H9 (cell line): ENCODE measurements around the gene CCDC3. TPM values are rescaled to one million over a fixed set of nuclear protein-coding genes. Genes with fewer than 3 reads are reported as not detected.

Experiments
- DNase-seq: peaks from one replicate; pipeline ENCODE4 v3.0.0-alpha.2; 2017
- H2AFZ ChIP-seq: one replicate; pipeline ENCODE4 v1.6.1; 2013; ENCODE audit warnings: mild to moderate bottlenecking, low read length, control low read depth, moderate library complexity
- H2AK5ac ChIP-seq: 2 replicates; pipeline ENCODE4 v1.6.1; 2013; ENCODE audit warnings: low read length, control low read depth, mixed read lengths; ENCODE audit not compliant: insufficient read length
- H2BK120ac ChIP-seq: one replicate; pipeline ENCODE4 v1.6.1; 2013; ENCODE audit warnings: low read depth, mild to moderate bottlenecking, low read length, control low read depth, inconsistent platforms; ENCODE audit not compliant: poor library complexity, severe bottlenecking
- H2BK12ac ChIP-seq: 2 replicates; pipeline ENCODE4 v1.6.1; 2013; ENCODE audit warnings: low read length, control low read depth, mixed read lengths, low read depth; ENCODE audit not compliant: insufficient read length
- H2BK15ac ChIP-seq: 2 replicates; pipeline ENCODE4 v1.6.1; 2013; ENCODE audit warnings: low read depth, low read length, control low read depth
- H2BK20ac ChIP-seq: one replicate; pipeline ENCODE4 v1.6.1; 2013; ENCODE audit warnings: low read depth, mild to moderate bottlenecking, low read length, control low read depth, inconsistent platforms; ENCODE audit not compliant: poor library complexity, severe bottlenecking
- H2BK5ac ChIP-seq: 2 replicates; pipeline ENCODE4 v1.6.1; 2013; ENCODE audit warnings: low read length, control low read depth, mixed read lengths; ENCODE audit not compliant: insufficient read length
- H3K14ac ChIP-seq: 2 replicates; pipeline ENCODE4 v1.6.1; 2013; ENCODE audit warnings: low read length, control low read depth; ENCODE audit not compliant: insufficient read depth
- H3K18ac ChIP-seq: 2 replicates; pipeline ENCODE4 v1.6.1; 2013; ENCODE audit warnings: low read depth, mild to moderate bottlenecking, mixed read lengths, low read length, control low read depth; ENCODE audit not compliant: insufficient read length
- H3K23ac ChIP-seq: 2 replicates; pipeline ENCODE4 v1.6.1; 2013; ENCODE audit warnings: low read length, control low read depth, mixed read lengths, low read depth; ENCODE audit not compliant: insufficient read length
- H3K23me2 ChIP-seq: 2 replicates; pipeline ENCODE4 v1.6.1; 2013; ENCODE audit warnings: low read depth, mild to moderate bottlenecking, mixed read lengths, low read length, control low read depth; ENCODE audit not compliant: insufficient read length, poor library complexity, severe bottlenecking
- H3K27ac ChIP-seq: 2 replicates; pipeline ENCODE4 v1.5.1; 2013; ENCODE audit warnings: low read length, control low read depth, mixed read lengths, low read depth; ENCODE audit not compliant: insufficient read length
- H3K27me3 ChIP-seq: 2 replicates; pipeline ENCODE4 v1.6.1; 2013; ENCODE audit warnings: low read length, control low read depth, inconsistent platforms; ENCODE audit not compliant: insufficient read depth
- H3K4ac ChIP-seq: 2 replicates; pipeline ENCODE4 v1.6.1; 2013; ENCODE audit warnings: low read depth, mild to moderate bottlenecking, control low read depth, inconsistent platforms, low read length, moderate library complexity
- H3K4me1 ChIP-seq: 2 replicates; pipeline ENCODE4 v1.6.1; 2013; ENCODE audit warnings: low read length, control low read depth, inconsistent platforms; ENCODE audit not compliant: insufficient read depth
- H3K4me2 ChIP-seq: 2 replicates; pipeline ENCODE4 v1.6.1; 2013; ENCODE audit warnings: low read length, control low read depth, mixed read lengths; ENCODE audit not compliant: insufficient read length, insufficient read depth
- H3K56ac ChIP-seq: 2 replicates; pipeline ENCODE4 v1.6.1; 2013; ENCODE audit warnings: low read depth, mild to moderate bottlenecking, mixed read lengths, low read length, control low read depth; ENCODE audit not compliant: insufficient read length
- H3K79me1 ChIP-seq: 2 replicates; pipeline ENCODE4 v1.6.1; 2013; ENCODE audit warnings: low read depth, mild to moderate bottlenecking, moderate library complexity, low read length, control low read depth, inconsistent platforms; ENCODE audit not compliant: insufficient read depth, poor library complexity, severe bottlenecking
- H3K79me2 ChIP-seq: 2 replicates; pipeline ENCODE4 v1.6.1; 2013; ENCODE audit warnings: low read length, control low read depth, inconsistent platforms; ENCODE audit not compliant: insufficient read depth
- H3K9ac ChIP-seq: 2 replicates; pipeline ENCODE4 v1.6.1; 2013; ENCODE audit warnings: low read length, control low read depth, mixed read lengths; ENCODE audit not compliant: insufficient read length; ENCODE audit errors: extremely low read depth
- H3K9me3 ChIP-seq: one replicate; pipeline ENCODE4 v1.6.1; 2013; ENCODE audit warnings: low read depth, low read length, inconsistent platforms; ENCODE audit not compliant: control insufficient read depth
- H3T11ph ChIP-seq: one replicate; pipeline ENCODE4 v1.6.1; 2013; ENCODE audit warnings: mild to moderate bottlenecking, low read length, control low read depth, inconsistent platforms
- H4K20me1 ChIP-seq: one replicate; pipeline ENCODE4 v1.6.1; 2013; ENCODE audit not compliant: control insufficient read depth, insufficient read length, insufficient read depth
- H4K5ac ChIP-seq: 2 replicates; pipeline ENCODE4 v1.6.1; 2013; ENCODE audit warnings: low read depth, mild to moderate bottlenecking, mixed read lengths, low read length, control low read depth; ENCODE audit not compliant: insufficient read length
- H4K8ac ChIP-seq: replicated peaks from 2 replicates; pipeline ENCODE4 v1.6.1; 2013; ENCODE audit warnings: low read length, control low read depth, mixed read lengths, low read depth; ENCODE audit not compliant: insufficient read length
- H4K91ac ChIP-seq: 2 replicates; pipeline ENCODE4 v1.6.1; 2013; ENCODE audit warnings: low read depth, mild to moderate bottlenecking, moderate library complexity, mixed read lengths, low read length, control low read depth; ENCODE audit not compliant: insufficient read length
- H3K27ac Mint-ChIP-seq, 3 experiments: 2 replicates in 2 of 3; 3 replicates in 1 of 3; pipeline ENCODE4 v1.8.0; 2020 to 2021; ENCODE audit warnings: mixed read lengths in 3 of 3, mild to moderate bottlenecking in 1 of 3, moderate library complexity in 1 of 3
- H3K27me3 Mint-ChIP-seq: 2 replicates; pipeline ENCODE4 v1.8.0; 2021; ENCODE audit warnings: low read depth, mild to moderate bottlenecking, moderate library complexity, mixed read lengths
- H3K36me3 Mint-ChIP-seq, 3 experiments: 2 replicates in 2 of 3; 3 replicates in 1 of 3; pipeline ENCODE4 v1.8.0; 2020 to 2021; ENCODE audit warnings: low read depth in 3 of 3, mixed read lengths in 3 of 3; ENCODE audit not compliant: insufficient read depth in 1 of 3
- H3K4me1 Mint-ChIP-seq, 2 experiments: 2 replicates each; pipeline ENCODE4 v1.8.0; 2020; ENCODE audit warnings: mixed read lengths in 2 of 2
- H3K4me3 Mint-ChIP-seq, 2 experiments: 2 replicates in 1 of 2; 3 replicates in 1 of 2; pipeline ENCODE4 v1.8.0; 2020 to 2021; ENCODE audit warnings: mild to moderate bottlenecking in 2 of 2, mixed read lengths in 2 of 2, moderate library complexity in 1 of 2
- H3K9me3 Mint-ChIP-seq, 2 experiments: 2 replicates in 1 of 2; 3 replicates in 1 of 2; pipeline ENCODE4 v1.8.0; 2020; ENCODE audit warnings: mild to moderate bottlenecking in 2 of 2, mixed read lengths in 2 of 2, moderate library complexity in 1 of 2
- WGBS: extraction: QIAGEN DNeasy Blood & Tissue Kit; methylation state at CpG from one replicate; pipeline ENCODE4 v1.1.7; 2013; ENCODE audit warnings: missing lambda C conversion rate, low lambda C conversion rate, mixed read lengths; ENCODE audit not compliant: insufficient read length; ENCODE audit errors: extremely low coverage; 5-methylcytosine and 5-hydroxymethylcytosine counted together
- total RNA-seq: library from RNA; stranded (reverse); gene quantifications from 2 replicates; pipeline ENCODE4 v1.2.1, GENCODE V29; 2021
- TF ChIP-seq, protein P1 (sequence below): fragments of 200-600 bp; sonication (generic); conservative IDR thresholded peaks from 3 replicates; pipeline ENCODE4 v1.8.0; 2021; ENCODE audit warnings: antibody characterized with exemption, mild to moderate bottlenecking

Gene CCDC3
- total RNA-seq, 1 experiment from 2014 or later: 2.3 TPM

DNA sequence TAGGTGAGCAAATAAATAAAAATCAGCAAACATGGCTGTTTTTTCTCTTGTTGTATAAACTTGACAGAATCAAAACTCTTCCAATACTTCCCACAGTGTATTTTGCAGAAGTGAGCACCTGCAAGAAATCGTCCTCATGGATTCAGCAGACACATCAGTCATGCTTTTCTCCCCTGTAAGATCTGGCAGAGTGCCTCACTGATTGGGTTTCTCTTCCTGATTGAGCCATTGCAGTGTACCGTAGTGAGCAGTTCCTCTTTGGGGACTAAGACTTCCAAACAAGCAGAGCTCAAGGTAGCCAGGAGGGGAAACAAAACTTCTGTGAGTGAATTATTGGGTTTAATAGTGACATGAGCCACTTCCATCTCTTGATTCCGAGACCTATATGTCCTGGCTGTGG lies 2.2 kb upstream of the CCDC3 start:
- no CpG with 5 or more reads among the region's 3 CpGs for WGBS
- H3T11ph ChIP-seq: no peak overlapping the region
- no peak overlapping the region for H4K5ac ChIP-seq
- H3K18ac ChIP-seq: no peak overlapping the region
- H3K27ac ChIP-seq: no peak overlapping the region
- Mint-ChIP-seq H3K9me3 (peaks cover 0 to 5% of the 10 kb centered on the region in 2 experiments; a peak in 2 of 5 replicates), H3K4me1 (peaks cover 9% of the 10 kb centered on the region in 2 experiments; a peak in 3 of 4 replicates), H3K36me3 (no peaks in the 10 kb centered on the region; a peak in 1 of 7 replicates), H3K27me3 (peaks cover 71% of the 10 kb centered on the region), H3K4me3 (no peak overlapping the region), H3K27ac (no peak overlapping the region)
- no peaks in the 10 kb centered on the region for H4K20me1 ChIP-seq
- no peak overlapping the region for H3K4ac ChIP-seq
- H3K23ac ChIP-seq: no peak overlapping the region
- H3K56ac ChIP-seq: no peak overlapping the region
- no peak overlapping the region for H3K4me2 ChIP-seq
- no peak overlapping the region for H2BK15ac ChIP-seq
- H3K4me1 ChIP-seq: no peaks in the 10 kb centered on the region
- no peak overlapping the region for H2AK5ac ChIP-seq
- DNase-seq: no peak
- no peak overlapping the region for H4K8ac ChIP-seq
- no peak overlapping the region for H2BK12ac ChIP-seq
- no peak overlapping the region for H2BK120ac ChIP-seq
- H2BK5ac ChIP-seq: no peak overlapping the region
- H3K79me1 ChIP-seq: no peaks in the 10 kb centered on the region
- no peaks in the 10 kb centered on the region for H3K79me2 ChIP-seq
- H3K23me2 ChIP-seq: peaks cover 6% of the 10 kb centered on the region
- H3K9ac ChIP-seq: no peak overlapping the region
- no peak overlapping the region for H4K91ac ChIP-seq
- H3K14ac ChIP-seq: no peak overlapping the region
- peaks cover 13% of the 10 kb centered on the region; the same call in 1 of the 2 replicates for H3K27me3 ChIP-seq
- H2BK20ac ChIP-seq: no peak overlapping the region
- no peak overlapping the region for H2AFZ ChIP-seq
- TF ChIP-seq, protein P1, sequence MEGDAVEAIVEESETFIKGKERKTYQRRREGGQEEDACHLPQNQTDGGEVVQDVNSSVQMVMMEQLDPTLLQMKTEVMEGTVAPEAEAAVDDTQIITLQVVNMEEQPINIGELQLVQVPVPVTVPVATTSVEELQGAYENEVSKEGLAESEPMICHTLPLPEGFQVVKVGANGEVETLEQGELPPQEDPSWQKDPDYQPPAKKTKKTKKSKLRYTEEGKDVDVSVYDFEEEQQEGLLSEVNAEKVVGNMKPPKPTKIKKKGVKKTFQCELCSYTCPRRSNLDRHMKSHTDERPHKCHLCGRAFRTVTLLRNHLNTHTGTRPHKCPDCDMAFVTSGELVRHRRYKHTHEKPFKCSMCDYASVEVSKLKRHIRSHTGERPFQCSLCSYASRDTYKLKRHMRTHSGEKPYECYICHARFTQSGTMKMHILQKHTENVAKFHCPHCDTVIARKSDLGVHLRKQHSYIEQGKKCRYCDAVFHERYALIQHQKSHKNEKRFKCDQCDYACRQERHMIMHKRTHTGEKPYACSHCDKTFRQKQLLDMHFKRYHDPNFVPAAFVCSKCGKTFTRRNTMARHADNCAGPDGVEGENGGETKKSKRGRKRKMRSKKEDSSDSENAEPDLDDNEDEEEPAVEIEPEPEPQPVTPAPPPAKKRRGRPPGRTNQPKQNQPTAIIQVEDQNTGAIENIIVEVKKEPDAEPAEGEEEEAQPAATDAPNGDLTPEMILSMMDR: no peak
- H3K9me3 ChIP-seq: no peaks in the 10 kb centered on the region
